ENCODE data around the gene BATF. TPM values are rescaled to one million over a fixed set of nuclear protein-coding genes. Genes with fewer than 3 reads are reported as not detected.

The BATF gene
- total RNA-seq, 2 donors from 2014 or later, result 20.3 to 21.3 TPM

GRCh38 chr14:75563931-75564330, 41.7 kb downstream of the BATF start:
- Mint-ChIP-seq H3K36me3 (ENCODE audit: low read depth) (peaks cover 4% of the 10 kb centered on the region), H3K27ac (no peak overlapping the region), H3K4me1 (peaks cover 53% of the 10 kb centered on the region), H3K27me3 (no peaks in the 10 kb centered on the region), H3K4me3 (no peak overlapping the region)
- ATAC-seq (no peak), DNase-seq (no peak)
- no peaks in the 10 kb centered on the region for H3K9me3 ChIP-seq (ENCODE audit: control insufficient read depth, low read length, poor library complexity, severe bottlenecking)

GRCh38 chr14:75565056-75565455, 42.8 kb downstream of the BATF start:
- no peak for ATAC-seq
- Mint-ChIP-seq H3K27me3 (no peaks in the 10 kb centered on the region), H3K27ac (peak overlapping the region; percentile 98), H3K36me3 (ENCODE audit: low read depth) (peaks cover 4% of the 10 kb centered on the region), H3K4me1 (peaks cover 57% of the 10 kb centered on the region), H3K4me3 (peak overlapping the region; percentile 15)
- no peak for DNase-seq
- no peaks in the 10 kb centered on the region for H3K9me3 ChIP-seq (ENCODE audit: control insufficient read depth, low read length, poor library complexity, severe bottlenecking)

- DNase-seq (peak in 2 of 3 donors; percentile 44 to 67), ATAC-seq (peak; percentile 98)
- peaks cover 44% of the 10 kb centered on the region for H3K4me1 Mint-ChIP-seq
- H3K36me3 Mint-ChIP-seq (ENCODE audit: low read depth), result peaks cover 4% of the 10 kb centered on the region
- peak overlapping the region; percentile 91 for H3K4me3 Mint-ChIP-seq
- H3K9me3 ChIP-seq (ENCODE audit: control insufficient read depth, low read length, poor library complexity, severe bottlenecking), result no peaks in the 10 kb centered on the region
- peak overlapping the region; percentile 98 for H3K27ac Mint-ChIP-seq
- H3K27me3 Mint-ChIP-seq, result no peaks in the 10 kb centered on the region
Measured at GRCh38 chr14:75566321-75566720, 44.1 kb downstream of the BATF start.

GRCh38 chr14:75566752-75567151, 44.5 kb downstream of the BATF start:
- H3K27me3 Mint-ChIP-seq, result peaks cover 2% of the 10 kb centered on the region
- ATAC-seq (no peak), DNase-seq (no peak)
- H3K27ac Mint-ChIP-seq, result peak overlapping the region; percentile 98
- H3K4me1 Mint-ChIP-seq, result peaks cover 40% of the 10 kb centered on the region
- H3K4me3 Mint-ChIP-seq, result peak overlapping the region; percentile 91
- H3K9me3 ChIP-seq (ENCODE audit: control insufficient read depth, low read length, poor library complexity, severe bottlenecking), result no peaks in the 10 kb centered on the region
- peaks cover 4% of the 10 kb centered on the region for H3K36me3 Mint-ChIP-seq (ENCODE audit: low read depth)

GRCh38 chr14:75568140-75568539, 45.9 kb downstream of the BATF start:
- Mint-ChIP-seq H3K4me3 (no peak overlapping the region), H3K36me3 (ENCODE audit: low read depth) (peaks cover 8% of the 10 kb centered on the region), H3K27me3 (peaks cover 8% of the 10 kb centered on the region), H3K27ac (peak overlapping the region; percentile 98), H3K4me1 (peaks cover 37% of the 10 kb centered on the region)
- no peaks in the 10 kb centered on the region for H3K9me3 ChIP-seq (ENCODE audit: control insufficient read depth, low read length, poor library complexity, severe bottlenecking)
- ATAC-seq (no peak), DNase-seq (no peak)

- Mint-ChIP-seq H3K4me1 (peaks cover 37% of the 10 kb centered on the region), H3K4me3 (no peak overlapping the region), H3K36me3 (ENCODE audit: low read depth) (peaks cover 8% of the 10 kb centered on the region), H3K27me3 (peaks cover 8% of the 10 kb centered on the region), H3K27ac (peak overlapping the region; percentile 98)
- no peaks in the 10 kb centered on the region for H3K9me3 ChIP-seq (ENCODE audit: control insufficient read depth, low read length, poor library complexity, severe bottlenecking)
- ATAC-seq (no peak), DNase-seq (no peak)
Measured at GRCh38 chr14:75568791-75569190, 46.5 kb downstream of the BATF start.

GRCh38 chr14:75570797-75571196, 48.5 kb downstream of the BATF start:
- no peak for DNase-seq
- Mint-ChIP-seq H3K4me1 (peaks cover 25% of the 10 kb centered on the region), H3K36me3 (ENCODE audit: low read depth) (peaks cover 8% of the 10 kb centered on the region), H3K27ac (no peak overlapping the region), H3K4me3 (no peak overlapping the region), H3K27me3 (peaks cover 8% of the 10 kb centered on the region)
- H3K9me3 ChIP-seq (ENCODE audit: control insufficient read depth, low read length, poor library complexity, severe bottlenecking), result no peaks in the 10 kb centered on the region
- no peak for ATAC-seq

GRCh38 chr14:75572104-75572503, 49.8 kb downstream of the BATF start:
- peaks cover 8% of the 10 kb centered on the region for H3K27me3 Mint-ChIP-seq

GRCh38 chr14:75577090-75577489, 54.8 kb downstream of the BATF start:
- Mint-ChIP-seq H3K27me3 (peaks cover 3% of the 10 kb centered on the region), H3K4me3 (peak overlapping the region; percentile 97), H3K36me3 (ENCODE audit: low read depth) (peaks cover 4% of the 10 kb centered on the region), H3K27ac (peak overlapping the region; percentile 75), H3K4me1 (peaks cover 22% of the 10 kb centered on the region)
- no peak for DNase-seq
- no peak for ATAC-seq
- H3K9me3 ChIP-seq (ENCODE audit: control insufficient read depth, low read length, poor library complexity, severe bottlenecking), result no peaks in the 10 kb centered on the region

More at GRCh38 chr14:75572104-75572503, 49.8 kb downstream of the BATF start:
- ATAC-seq, result no peak
- DNase-seq, result no peak
- H3K9me3 ChIP-seq (ENCODE audit: control insufficient read depth, low read length, poor library complexity, severe bottlenecking), result no peaks in the 10 kb centered on the region
- H3K27ac Mint-ChIP-seq, result no peak overlapping the region
- peaks cover 13% of the 10 kb centered on the region for H3K4me1 Mint-ChIP-seq
- H3K36me3 Mint-ChIP-seq (ENCODE audit: low read depth), result peaks cover 4% of the 10 kb centered on the region
- H3K4me3 Mint-ChIP-seq, result no peak overlapping the region

- peak overlapping the region; percentile 75 for H3K27ac Mint-ChIP-seq
- no peaks in the 10 kb centered on the region for H3K9me3 ChIP-seq (ENCODE audit: control insufficient read depth, low read length, poor library complexity, severe bottlenecking)
- no peaks in the 10 kb centered on the region for H3K27me3 Mint-ChIP-seq
- peaks cover 21% of the 10 kb centered on the region for H3K4me1 Mint-ChIP-seq
- DNase-seq (peak; percentile 50 to 55 (median 50)), ATAC-seq (peak; percentile 90)
- H3K36me3 Mint-ChIP-seq (ENCODE audit: low read depth), result no peaks in the 10 kb centered on the region
- H3K4me3 Mint-ChIP-seq, result peak overlapping the region; percentile 97
Measured at GRCh38 chr14:75577729-75578101, 55.4 kb downstream of the BATF start.

GRCh38 chr14:75578102-75578785, 56.0 kb downstream of the BATF start, which contains the start of gene FLVCR2:
FLVCR2 (plus strand) TSS chr14:75578620; CDS start chr14:75578973, 353 bp downstream.
- DNase-seq, result peak; percentile 32 to 67 (median 57)
- Mint-ChIP-seq H3K4me3 (peak within 1 kb of the TSS; percentile 97), H3K36me3 (ENCODE audit: low read depth) (no peaks in the 10 kb centered on the region), H3K27me3 (no peaks in the 10 kb centered on the region), H3K27ac (peak within 1 kb of the TSS; percentile 75), H3K4me1 (peaks cover 21% of the 10 kb centered on the region)
- ATAC-seq, result peak; percentile 73
- H3K9me3 ChIP-seq (ENCODE audit: control insufficient read depth, low read length, poor library complexity, severe bottlenecking), result no peaks in the 10 kb centered on the region

- H3K9me3 ChIP-seq (ENCODE audit: control insufficient read depth, low read length, poor library complexity, severe bottlenecking), result no peaks in the 10 kb centered on the region
- Mint-ChIP-seq H3K27me3 (no peaks in the 10 kb centered on the region), H3K4me3 (peak overlapping the region; percentile 97), H3K36me3 (ENCODE audit: low read depth) (no peaks in the 10 kb centered on the region), H3K4me1 (peaks cover 21% of the 10 kb centered on the region), H3K27ac (peak overlapping the region; percentile 75)
- peak; percentile 12 for ATAC-seq
- DNase-seq, result no peak
Measured at GRCh38 chr14:75578786-75579337, 56.6 kb downstream of the BATF start.

- H3K9me3 ChIP-seq (ENCODE audit: control insufficient read depth, low read length, poor library complexity, severe bottlenecking), result no peaks in the 10 kb centered on the region
- no peak for DNase-seq
- Mint-ChIP-seq H3K27me3 (no peaks in the 10 kb centered on the region), H3K27ac (no peak overlapping the region), H3K36me3 (ENCODE audit: low read depth) (no peaks in the 10 kb centered on the region), H3K4me1 (peaks cover 21% of the 10 kb centered on the region), H3K4me3 (peak overlapping the region; percentile 97)
- no peak for ATAC-seq
Measured at GRCh38 chr14:75579338-75579864, 57.1 kb downstream of the BATF start.
